Measurements from ENCODE around the gene RGS9.

The RGS9 gene

GRCh38 chr17:65270499-65271253 is 133.5 kb downstream of the RGS9 start:
- no peak for DNase-seq (ENCODE audit: insufficient read length, low spot score)
- no peak for TF ChIP-seq POLR2A (IDR thresholded peaks at IDR 0.05; ENCODE audit: low read depth, low read length)
- FAIRE-seq: no peak

GRCh38 chr17:65271296-65271695 is 134.1 kb downstream of the RGS9 start:
- DNase-seq (ENCODE audit: insufficient read length, low spot score) (no peak), FAIRE-seq (no peak)
- TF ChIP-seq POLR2A (IDR thresholded peaks at IDR 0.05; ENCODE audit: low read depth, low read length): no peak
